AG09319 (cell line): ENCODE data around the gene LCN10.
"Not testable (repeated sequence)": the region's sequence is repeated elsewhere in the genome, so short reads cannot be mapped to it uniquely, and the experiment has no call there.

Experiments used
- DNase-seq: peaks from one replicate; pipeline ENCODE4 v3.0.0-alpha.2; 2010; ENCODE audit warnings: low read depth; ENCODE audit errors: extremely low read depth
- TF ChIP-seq, protein P1 (sequence below): IDR thresholded peaks from 2 replicates; pipeline ENCODE4 v1.5.1; 2011; ENCODE audit warnings: low read depth, mild to moderate bottlenecking, inconsistent platforms, low read length, moderate library complexity

The LCN10 gene

DNA sequence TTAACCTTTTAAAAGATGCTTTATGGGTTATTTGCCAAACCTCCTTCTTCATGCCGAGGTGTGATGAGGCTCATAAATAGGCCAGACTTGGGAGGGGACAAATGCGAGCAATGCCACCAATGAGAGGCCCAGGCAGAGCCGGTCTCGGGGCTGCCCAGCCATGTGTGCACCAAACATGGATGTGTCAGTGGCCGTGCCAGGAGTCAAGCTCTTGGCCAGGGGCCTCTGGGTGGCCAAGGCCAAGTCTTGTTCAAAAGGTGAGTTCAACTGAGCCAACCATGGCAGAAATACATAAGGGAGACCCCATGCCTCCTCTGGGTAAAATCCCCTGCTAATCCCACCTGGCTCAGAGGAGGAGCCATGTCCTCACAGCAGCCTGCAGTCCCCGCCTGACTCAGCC is 32.5 kb upstream of the LCN10 start:
- DNase-seq = no peak
- TF ChIP-seq, protein P1, sequence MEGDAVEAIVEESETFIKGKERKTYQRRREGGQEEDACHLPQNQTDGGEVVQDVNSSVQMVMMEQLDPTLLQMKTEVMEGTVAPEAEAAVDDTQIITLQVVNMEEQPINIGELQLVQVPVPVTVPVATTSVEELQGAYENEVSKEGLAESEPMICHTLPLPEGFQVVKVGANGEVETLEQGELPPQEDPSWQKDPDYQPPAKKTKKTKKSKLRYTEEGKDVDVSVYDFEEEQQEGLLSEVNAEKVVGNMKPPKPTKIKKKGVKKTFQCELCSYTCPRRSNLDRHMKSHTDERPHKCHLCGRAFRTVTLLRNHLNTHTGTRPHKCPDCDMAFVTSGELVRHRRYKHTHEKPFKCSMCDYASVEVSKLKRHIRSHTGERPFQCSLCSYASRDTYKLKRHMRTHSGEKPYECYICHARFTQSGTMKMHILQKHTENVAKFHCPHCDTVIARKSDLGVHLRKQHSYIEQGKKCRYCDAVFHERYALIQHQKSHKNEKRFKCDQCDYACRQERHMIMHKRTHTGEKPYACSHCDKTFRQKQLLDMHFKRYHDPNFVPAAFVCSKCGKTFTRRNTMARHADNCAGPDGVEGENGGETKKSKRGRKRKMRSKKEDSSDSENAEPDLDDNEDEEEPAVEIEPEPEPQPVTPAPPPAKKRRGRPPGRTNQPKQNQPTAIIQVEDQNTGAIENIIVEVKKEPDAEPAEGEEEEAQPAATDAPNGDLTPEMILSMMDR = no peak

DNA sequence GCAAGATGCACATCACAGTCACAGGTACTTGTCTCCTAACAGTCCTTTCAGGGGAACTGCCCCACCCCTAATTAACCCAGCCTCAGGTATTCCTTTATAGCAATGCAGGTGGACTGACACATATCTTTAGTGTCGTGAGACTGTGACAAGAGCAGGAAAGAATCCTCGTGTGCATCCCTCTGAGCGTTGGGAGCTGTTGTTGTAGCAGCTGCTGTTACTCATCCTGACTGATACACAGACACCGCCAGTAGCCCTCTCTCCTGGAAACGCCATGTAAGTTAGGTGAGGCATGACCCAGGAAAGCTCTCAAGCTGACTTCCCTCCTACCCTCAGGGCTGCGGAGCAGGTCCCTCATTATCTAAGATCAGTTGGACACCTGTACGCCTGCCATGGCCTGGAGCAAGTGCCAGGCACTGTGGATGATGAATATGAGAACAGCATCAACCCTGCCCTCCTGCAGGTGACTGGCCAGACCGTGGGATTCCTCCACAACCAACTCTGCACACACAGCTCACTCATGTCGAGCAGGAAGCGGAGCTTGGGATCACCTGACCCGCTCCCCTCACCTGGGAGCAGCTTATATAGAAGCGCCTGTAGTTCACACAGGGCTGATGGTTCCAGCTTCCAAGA is 31.8 kb upstream of the LCN10 start:
- DNase-seq = no peak
- TF ChIP-seq, protein P1 = no peak

DNA sequence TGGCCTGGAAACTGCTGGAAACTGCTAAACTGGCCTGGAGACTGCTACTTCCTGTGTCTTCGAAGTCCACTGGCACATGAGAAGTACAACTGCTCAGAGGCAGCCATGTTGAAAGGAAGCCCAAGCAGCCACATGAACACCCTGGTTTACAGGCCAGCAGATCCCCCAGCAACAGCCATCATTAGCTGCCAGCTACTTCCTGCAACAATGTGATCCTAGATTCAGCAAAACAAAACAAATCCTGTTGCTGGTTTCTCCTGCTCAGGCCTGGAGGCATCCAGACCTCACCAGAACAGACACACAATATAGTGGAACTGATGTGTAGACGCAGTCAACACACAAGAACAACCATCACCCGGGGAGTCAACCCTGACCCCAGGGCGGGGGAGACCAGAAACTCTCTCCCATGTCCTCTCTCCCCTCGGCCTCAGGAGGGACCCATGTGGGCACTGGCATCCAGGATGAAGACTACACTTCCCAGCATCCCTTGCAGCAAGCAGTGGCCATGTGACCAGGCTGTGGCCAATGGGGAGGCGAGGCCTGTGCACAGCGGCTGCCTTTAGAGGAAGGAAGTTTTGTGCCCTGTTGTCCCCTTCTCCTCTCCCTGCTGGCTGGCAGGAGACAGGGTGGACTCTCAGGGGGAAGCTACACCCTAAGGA is 30.8 kb upstream of the LCN10 start:
- TF ChIP-seq, protein P1 = no peak
- no peak for DNase-seq

DNA sequence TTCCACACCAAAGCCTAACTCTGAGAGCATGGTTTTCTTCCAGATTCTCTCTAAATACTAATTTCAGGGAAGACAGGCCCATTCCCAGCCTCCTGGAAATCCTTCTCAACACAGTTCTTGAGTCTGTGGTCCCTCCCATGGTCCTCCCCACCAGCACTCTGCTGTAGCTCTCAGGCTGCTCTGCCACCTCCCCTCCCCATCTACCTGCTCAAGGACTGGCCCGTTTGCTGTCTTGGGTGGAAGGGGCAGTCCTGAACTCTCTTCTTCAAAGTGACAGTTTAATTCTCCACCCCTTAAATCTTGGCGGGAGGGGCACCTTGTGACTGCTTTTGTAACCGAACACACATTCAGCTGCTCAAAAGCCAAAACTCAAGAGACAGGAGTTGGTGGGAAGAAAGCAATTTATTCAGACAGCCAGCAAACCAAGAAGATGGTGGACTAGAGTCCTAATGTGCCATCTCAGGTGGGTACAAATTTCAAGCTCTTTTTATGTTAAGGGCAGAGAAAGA is 29.2 kb upstream of the LCN10 start:
- TF ChIP-seq, protein P1 = no peak

DNA sequence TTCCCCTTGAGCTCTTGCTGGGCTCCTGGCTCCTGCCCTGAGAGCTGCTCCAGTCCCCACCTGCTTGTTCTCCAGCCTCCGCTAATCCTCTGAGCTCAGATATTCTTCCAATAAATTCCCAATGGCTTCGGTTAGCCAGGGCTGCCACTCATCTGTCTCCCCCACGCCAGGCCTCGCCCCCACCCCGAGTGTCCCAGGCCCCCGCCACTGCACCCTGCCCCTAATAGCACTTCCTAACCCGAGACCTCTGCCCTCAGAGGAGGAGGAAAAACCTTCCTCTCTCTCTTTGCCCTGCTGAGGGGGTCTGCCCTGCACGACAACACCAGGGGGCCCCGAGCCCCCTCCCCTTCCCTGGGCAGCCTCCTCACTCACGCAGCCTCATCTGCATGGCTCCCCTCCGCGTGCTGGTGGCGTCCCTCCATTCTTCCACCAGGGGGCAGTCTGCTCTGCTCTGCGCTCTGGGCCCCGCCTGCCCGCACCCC is 27.0 kb upstream of the LCN10 start:
- no peak for DNase-seq
- TF ChIP-seq, protein P1 = peak; percentile 51

More for the DNA sequence above, 29.2 kb upstream of the LCN10 start:
- no peak for DNase-seq

DNA sequence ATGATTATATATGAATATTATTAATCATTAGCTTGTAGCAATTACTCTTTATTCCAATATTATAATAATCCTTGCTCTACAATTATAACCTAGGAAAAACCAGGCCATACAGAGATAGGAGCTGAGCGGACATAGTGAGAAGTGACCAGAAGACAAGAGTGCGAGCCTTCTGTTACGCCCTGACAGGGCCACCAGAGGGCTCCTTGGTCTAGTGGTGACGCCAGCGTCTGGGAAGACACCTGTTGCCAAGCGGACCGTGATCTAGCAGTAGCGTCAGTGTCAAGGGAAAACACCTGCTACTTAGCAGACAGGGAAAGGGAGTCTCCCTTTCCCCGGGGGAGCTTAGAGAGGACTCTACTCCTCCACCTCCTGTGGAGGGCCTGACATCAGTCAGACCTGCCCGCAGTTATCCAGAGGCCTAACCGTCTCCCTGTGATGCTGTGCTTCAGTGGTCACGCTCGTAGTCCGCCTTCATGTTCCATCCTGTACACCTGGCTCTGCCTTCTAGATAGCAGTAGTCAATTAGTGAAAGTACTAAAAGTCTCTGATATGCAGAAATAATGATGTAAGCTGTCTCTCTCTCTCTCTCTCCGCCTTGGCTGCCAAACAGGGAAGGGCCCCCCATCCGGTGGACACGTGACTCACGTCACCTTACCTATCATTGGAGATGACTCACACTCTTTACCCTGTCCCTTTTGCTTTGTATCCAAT is 23.8 kb upstream of the LCN10 start:
- TF ChIP-seq, protein P1 = peak; percentile 16
- DNase-seq = not testable (repeated sequence)

DNA sequence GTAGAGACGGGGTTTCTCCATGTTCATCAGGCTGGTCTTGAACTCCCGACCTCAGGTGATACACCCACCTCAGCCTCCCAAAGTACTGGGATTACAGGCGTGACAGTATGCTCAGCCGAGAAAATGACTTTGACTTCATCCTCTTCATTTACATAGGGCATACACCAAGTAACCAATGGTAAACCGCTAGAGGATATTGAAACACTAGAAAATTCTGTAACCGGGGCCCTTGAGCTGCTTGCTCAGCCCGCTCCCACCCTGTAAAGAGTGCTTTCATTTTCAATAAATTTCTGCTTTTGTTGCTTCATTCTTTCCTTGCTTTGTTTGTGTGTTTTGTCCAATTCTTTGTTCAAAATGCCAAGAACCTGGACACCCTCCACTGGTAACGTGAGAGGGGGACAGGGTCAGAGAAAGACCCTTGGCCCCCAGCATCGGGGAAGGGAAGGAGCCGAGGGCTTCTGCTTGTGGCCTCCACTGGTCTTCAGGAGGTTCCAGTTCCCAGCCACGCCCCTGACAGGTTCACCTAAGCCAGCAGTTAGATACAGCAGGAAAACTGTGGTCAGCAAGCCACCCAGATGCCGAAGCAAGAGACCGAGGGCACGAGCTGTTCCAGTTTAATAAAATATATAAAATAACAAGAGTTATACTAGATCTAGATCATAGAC is 23.1 kb upstream of the LCN10 start:
- not testable (repeated sequence) for DNase-seq
